Measurements from ENCODE around the gene TEX19. TPM values are rescaled to one million over a fixed set of nuclear protein-coding genes. Genes with fewer than 3 reads are reported as not detected.

Gene TEX19
- total and polyA plus RNA-seq, 2 of the 8 experiments (the other 6 are each of a cell fraction or from before 2014, with no cell fraction given) = 0.54 to 0.80 TPM

- TF ChIP-seq, protein P1, sequence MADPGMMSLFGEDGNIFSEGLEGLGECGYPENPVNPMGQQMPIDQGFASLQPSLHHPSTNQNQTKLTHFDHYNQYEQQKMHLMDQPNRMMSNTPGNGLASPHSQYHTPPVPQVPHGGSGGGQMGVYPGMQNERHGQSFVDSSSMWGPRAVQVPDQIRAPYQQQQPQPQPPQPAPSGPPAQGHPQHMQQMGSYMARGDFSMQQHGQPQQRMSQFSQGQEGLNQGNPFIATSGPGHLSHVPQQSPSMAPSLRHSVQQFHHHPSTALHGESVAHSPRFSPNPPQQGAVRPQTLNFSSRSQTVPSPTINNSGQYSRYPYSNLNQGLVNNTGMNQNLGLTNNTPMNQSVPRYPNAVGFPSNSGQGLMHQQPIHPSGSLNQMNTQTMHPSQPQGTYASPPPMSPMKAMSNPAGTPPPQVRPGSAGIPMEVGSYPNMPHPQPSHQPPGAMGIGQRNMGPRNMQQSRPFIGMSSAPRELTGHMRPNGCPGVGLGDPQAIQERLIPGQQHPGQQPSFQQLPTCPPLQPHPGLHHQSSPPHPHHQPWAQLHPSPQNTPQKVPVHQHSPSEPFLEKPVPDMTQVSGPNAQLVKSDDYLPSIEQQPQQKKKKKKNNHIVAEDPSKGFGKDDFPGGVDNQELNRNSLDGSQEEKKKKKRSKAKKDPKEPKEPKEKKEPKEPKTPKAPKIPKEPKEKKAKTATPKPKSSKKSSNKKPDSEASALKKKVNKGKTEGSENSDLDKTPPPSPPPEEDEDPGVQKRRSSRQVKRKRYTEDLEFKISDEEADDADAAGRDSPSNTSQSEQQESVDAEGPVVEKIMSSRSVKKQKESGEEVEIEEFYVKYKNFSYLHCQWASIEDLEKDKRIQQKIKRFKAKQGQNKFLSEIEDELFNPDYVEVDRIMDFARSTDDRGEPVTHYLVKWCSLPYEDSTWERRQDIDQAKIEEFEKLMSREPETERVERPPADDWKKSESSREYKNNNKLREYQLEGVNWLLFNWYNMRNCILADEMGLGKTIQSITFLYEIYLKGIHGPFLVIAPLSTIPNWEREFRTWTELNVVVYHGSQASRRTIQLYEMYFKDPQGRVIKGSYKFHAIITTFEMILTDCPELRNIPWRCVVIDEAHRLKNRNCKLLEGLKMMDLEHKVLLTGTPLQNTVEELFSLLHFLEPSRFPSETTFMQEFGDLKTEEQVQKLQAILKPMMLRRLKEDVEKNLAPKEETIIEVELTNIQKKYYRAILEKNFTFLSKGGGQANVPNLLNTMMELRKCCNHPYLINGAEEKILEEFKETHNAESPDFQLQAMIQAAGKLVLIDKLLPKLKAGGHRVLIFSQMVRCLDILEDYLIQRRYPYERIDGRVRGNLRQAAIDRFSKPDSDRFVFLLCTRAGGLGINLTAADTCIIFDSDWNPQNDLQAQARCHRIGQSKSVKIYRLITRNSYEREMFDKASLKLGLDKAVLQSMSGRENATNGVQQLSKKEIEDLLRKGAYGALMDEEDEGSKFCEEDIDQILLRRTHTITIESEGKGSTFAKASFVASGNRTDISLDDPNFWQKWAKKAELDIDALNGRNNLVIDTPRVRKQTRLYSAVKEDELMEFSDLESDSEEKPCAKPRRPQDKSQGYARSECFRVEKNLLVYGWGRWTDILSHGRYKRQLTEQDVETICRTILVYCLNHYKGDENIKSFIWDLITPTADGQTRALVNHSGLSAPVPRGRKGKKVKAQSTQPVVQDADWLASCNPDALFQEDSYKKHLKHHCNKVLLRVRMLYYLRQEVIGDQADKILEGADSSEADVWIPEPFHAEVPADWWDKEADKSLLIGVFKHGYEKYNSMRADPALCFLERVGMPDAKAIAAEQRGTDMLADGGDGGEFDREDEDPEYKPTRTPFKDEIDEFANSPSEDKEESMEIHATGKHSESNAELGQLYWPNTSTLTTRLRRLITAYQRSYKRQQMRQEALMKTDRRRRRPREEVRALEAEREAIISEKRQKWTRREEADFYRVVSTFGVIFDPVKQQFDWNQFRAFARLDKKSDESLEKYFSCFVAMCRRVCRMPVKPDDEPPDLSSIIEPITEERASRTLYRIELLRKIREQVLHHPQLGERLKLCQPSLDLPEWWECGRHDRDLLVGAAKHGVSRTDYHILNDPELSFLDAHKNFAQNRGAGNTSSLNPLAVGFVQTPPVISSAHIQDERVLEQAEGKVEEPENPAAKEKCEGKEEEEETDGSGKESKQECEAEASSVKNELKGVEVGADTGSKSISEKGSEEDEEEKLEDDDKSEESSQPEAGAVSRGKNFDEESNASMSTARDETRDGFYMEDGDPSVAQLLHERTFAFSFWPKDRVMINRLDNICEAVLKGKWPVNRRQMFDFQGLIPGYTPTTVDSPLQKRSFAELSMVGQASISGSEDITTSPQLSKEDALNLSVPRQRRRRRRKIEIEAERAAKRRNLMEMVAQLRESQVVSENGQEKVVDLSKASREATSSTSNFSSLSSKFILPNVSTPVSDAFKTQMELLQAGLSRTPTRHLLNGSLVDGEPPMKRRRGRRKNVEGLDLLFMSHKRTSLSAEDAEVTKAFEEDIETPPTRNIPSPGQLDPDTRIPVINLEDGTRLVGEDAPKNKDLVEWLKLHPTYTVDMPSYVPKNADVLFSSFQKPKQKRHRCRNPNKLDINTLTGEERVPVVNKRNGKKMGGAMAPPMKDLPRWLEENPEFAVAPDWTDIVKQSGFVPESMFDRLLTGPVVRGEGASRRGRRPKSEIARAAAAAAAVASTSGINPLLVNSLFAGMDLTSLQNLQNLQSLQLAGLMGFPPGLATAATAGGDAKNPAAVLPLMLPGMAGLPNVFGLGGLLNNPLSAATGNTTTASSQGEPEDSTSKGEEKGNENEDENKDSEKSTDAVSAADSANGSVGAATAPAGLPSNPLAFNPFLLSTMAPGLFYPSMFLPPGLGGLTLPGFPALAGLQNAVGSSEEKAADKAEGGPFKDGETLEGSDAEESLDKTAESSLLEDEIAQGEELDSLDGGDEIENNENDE (IDR thresholded peaks at IDR 0.05; ENCODE audit: insufficient replicate concordance, low read length) = no peak
- no peak for TF ChIP-seq POU5F1 (IDR thresholded peaks at IDR 0.05; ENCODE audit: low read depth, low read length)
- TF ChIP-seq EP300 (IDR thresholded peaks at IDR 0.05; ENCODE audit: borderline replicate concordance in 1 of 2, low read depth in 2 of 2, low read length in 2 of 2) = no peak
- TF ChIP-seq SIX5 (IDR thresholded peaks at IDR 0.05; ENCODE audit: low read depth, low read length) = no peak
- TF ChIP-seq CEBPB (IDR thresholded peaks at IDR 0.05; ENCODE audit: low read depth, low read length) = no peak
- no peak for TF ChIP-seq BACH1 (IDR thresholded peaks at IDR 0.05; ENCODE audit: low read length)
- TF ChIP-seq EGR1 (IDR thresholded peaks at IDR 0.05; ENCODE audit: borderline replicate concordance, low read depth, low read length) = no peak
- TF ChIP-seq TEAD4 (IDR thresholded peaks at IDR 0.05; ENCODE audit: low read depth, low read length) = no peak
- TF ChIP-seq SRF (IDR thresholded peaks at IDR 0.05; ENCODE audit: low read depth, low read length) = no peak
- TF ChIP-seq TCF12 (IDR thresholded peaks at IDR 0.05; ENCODE audit: low read depth, low read length) = no peak
Observed at GRCh38 chr17:82391496-82392066, 32.5 kb downstream of the TEX19 start (continued).
